UCSD-AML1 (cell line): Measurements from ENCODE around the gene UNKL.
"Not testable (repeated sequence)": the region's sequence is repeated elsewhere in the genome, so short reads cannot be mapped to it uniquely, and the experiment has no call there.

Source experiments
- DNase-seq: peaks from one replicate; lab custom pipeline; 2025; ENCODE audit not compliant: unreplicated experiment; lab: John Stamatoyannopoulos, UW

UNKL gene

DNA sequence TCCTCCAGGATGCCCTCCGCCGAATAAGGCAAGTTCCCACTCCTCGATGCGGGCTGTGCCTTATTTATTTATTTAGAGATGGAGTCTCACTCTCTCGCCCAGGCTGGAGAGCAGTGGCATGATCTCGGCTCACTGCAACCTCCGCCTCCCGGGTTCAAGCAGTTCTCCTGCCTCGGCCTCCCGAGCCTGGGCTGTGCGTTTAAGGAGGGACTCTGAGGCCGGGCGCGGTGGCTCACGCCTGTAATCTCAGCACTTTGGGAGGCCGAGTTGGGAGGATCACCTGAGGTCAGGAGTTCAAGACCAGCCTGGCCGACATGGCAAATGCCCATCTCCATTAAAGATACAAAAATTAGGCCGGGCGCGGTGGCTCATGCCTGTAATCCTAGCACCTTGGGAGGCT, 86.4 kb downstream of the UNKL start:
- not testable (repeated sequence) for DNase-seq

DNA sequence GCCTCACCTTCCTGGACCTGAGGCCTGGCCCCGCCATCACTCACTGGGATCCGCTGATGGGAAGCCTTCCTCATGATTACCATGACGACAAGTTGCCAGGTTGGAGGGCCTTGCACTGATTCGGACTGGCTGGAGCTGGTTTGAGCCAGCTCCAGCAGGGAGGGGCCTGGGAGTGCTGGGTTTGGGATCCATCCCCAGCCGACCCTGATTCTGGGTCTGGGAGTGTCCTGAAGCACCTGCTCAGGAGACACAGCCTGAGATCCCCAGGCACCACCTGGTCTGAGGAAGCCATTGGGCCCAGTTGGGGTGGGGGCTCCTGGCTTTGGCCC, 86.9 kb downstream of the UNKL start:
- no peak for DNase-seq

DNA sequence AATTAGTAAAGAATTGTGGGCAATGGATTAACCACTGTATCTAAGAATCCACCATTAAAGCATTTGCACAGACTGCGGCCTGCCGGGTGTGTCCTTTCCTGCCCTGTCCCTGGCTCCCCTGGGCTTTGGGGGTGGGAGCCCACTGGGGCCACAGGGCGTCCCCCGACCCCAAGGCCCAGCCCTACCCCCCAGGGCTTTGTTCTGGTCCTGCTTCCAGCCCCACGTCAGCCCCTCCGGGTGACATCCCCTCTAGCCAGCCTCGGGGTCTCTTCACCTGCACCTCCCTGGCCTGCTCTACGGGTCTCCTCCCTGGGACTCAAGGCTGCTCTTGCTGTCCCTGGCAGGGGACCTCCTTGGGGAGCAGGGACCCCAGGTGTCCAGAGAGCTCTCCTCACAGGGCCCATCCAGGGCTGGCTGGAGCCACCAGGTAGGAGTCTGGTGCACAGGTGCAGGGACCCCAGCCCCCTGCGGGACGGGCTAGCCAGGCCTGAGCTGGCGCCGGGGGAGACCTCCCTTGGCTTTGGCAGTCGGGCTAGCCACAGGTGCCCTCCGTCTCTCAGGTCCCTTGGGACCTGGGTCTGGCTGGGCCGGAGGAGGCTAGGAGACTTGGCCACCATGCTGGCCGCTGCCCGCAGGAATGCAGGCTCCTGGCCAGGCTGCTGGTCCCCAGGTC, 87.4 kb downstream of the UNKL start:
- no peak for DNase-seq

DNA sequence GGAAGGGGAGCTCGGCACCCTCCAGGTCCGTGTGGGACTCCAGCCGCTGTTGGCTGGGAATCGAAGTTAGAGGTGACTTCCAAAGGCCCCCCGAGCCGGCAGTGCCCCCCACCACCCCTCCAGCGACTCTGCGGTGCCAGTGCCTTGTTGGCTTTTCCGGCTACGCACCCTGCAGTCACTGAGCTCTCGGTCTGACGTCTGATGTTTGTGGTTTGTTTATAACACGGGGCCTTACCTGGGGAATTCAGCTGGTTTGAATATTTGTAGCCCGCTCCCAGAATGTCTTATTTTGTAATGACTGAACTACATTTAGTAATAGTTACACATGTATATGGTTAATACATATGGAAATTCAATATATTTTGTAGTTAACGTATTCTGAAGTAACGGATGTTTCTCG, 88.1 kb downstream of the UNKL start:
- no peak for DNase-seq

DNA sequence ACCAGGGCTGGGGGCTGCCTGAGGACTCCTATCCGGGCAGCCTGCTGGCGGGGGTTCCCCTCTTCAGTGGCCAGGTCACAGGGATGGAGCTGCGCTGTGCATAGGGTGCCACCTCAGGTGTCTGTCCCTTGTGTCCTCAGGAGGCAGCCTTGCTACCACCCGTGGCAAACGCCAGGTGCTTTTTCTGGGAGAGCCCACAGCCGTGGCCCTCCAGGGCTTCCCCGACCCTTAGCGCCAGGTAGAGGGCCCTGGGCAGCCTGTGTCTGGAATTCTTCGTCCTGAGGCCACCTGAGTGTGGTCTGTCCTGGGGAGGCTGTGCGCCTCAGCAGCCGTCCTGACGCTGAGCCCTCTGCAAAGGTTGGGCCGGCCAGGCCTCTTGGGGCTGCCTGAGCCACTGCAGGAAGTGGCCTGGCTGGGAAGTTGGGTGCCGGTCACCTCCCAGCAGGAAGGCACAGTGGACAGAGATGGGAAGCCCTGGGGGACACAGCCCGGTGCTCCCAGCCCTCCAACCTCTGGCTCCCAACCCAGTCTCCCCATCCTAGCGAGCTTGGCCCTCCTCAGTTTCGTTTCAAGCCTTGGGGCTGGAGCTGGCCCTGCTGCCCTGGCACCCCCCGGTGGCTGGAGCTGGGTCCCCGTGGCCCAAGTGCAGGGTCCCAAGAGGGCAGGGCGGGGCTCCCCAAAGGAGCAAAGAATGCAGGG, 88.7 kb downstream of the UNKL start:
- no peak for DNase-seq

DNA sequence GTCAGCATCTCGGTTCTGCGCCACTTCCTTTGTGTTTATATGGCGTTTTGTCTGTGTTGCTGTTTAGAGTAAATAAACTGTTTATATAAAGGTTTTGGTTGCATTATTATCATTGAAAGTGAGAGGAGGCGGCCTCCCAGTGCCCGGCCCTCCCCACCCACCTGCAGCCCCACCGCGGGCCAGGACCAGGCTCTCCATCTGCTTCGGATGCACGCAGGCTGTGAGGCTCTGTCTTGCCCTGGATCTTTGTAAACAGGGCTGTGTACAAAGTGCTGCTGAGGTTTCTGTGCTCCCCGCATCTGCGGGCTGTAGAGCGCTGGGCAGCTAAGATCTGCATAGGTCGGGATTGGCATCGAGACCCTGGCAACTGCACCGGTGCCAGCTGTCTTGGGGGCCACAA, 89.2 kb downstream of the UNKL start:
- DNase-seq, result no peak

DNA sequence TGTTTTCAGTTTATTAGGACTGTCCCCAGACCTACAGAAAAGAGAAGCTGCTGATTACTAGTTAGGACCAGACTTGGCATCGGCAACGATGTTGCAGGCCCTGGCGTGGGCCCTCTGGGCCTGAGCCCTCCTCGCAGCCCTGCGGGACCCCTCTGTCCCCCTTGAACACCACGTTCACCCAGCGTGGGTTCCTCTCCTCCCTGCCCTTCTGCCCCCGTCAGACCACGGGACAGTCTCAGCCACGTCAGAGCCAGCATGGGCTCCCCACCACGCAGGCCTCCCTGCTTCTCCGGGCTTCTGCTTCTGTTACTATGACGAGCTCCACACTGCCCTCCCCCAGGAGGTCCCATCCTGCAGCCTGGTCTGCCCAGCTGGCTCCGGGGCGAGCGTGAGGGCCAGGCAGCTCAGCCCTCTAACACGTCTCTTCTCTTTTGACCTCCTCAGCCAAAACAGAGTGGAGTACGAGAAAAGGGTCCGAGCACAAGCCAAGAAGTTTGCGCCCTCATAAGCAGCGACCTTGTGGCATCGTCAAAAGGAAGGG, 90.1 kb downstream of the UNKL start:
- DNase-seq, result no peak

DNA sequence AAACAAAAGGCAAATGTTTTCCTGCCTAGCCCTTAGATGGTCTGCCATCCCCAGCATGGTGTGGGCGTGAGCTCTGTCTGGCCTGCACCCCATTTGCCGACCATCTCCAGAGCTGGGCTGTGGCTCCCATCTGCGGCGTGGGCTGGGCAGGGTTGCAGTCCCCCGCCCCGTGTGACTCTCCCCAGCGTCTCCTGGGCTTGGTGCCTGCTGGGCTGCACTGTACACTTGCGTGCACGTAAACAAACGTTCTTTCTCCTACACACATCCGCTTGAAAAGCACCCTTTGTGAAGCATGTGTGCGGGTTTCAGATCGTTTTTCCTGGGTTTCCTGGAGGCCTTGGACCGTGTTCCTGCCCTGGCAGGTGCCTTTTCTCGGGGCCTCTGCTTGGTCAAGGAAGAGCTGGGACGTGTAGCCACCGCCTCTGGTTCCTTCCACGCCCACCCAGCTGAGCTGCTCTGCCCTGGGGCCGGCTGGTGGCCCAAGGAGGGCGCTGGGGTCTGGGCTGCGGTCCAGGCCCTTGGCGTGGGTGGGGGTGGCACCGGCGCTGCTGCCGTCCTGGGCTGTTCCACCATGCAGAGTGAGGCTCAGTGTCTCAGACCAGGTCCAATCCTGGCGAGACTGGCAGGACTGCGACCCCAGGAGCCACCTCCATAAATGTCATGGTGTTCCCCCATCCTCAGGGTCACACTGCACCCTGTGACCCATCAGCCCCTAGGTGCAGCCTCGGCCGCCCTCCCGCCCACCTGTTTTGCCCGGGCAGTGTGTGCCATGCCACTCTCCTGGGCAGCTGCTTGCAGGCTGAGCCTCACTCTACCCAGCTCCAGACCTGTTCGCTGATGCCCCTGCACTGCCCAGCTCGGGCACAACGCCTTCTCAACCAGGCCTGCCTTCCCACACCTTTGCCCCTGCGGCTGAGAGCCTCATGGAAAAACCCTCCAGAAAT, 90.9 kb downstream of the UNKL start:
- no peak for DNase-seq

DNA sequence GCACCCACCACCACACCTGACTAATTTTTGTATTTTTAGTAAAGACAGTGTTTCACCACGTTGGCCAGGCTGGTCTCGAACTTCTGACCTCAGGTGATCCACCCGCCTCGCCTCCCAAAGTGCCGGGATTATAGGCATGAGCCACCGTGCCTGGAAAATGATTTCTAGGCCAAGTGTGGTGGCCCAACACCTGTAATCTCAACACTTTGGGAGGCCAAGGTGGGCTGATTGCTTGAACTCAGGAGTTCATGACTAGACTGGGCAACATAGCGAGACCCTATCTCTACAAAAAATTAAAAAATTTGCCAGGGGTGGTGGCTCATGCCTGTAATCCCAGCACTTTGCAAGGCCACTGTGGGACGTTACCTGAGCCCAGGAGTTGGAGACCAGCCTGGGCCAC, 92.1 kb downstream of the UNKL start:
- DNase-seq, result no peak

DNA sequence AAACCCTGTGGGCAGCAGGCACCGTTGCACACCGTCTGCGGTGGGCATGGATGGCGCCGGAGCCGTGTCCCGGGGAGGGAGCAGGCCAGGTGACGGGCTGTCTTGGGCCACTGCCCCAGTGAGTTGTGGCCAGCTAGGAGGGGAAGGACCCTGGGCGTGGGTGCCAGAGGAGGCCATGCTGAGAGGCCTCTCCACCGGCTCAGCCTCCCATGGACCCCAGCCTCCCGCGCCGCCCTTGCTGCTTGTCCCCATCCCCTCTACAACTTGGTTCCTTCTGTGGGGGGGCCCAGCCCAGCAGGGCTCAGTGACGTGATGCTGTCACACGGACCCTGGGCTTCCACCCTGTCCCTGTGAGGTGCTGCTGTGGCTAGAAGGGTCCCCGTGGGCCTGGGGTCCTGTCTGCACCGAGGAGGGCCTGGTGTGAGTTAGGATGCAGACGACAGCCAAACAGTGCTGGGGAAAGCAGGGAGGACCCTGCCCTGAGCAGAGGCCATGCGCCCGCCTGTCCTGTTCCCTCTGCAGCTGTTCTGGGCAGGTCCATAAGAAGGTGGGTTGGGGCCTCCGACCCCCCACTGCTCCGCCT, 93.8 kb downstream of the UNKL start:
- no peak for DNase-seq

DNA sequence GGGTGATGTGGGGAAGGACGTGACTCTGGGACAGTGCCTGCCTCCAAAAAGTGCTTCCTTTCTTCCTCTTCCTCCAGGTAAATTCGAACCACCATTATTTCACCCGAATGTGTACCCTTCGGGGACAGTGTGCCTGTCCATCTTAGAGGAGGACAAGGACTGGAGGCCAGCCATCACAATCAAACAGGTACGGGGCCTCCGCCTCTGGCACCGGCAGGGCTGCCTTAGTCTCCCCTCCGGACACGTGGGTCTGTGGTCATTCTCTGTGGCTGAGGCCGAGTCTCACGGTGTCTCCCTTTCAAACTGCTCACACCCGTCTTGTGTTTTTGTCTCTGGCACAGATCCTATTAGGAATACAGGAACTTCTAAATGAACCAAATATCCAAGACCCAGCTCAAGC, 94.4 kb downstream of the UNKL start:
- DNase-seq, result no peak

DNA sequence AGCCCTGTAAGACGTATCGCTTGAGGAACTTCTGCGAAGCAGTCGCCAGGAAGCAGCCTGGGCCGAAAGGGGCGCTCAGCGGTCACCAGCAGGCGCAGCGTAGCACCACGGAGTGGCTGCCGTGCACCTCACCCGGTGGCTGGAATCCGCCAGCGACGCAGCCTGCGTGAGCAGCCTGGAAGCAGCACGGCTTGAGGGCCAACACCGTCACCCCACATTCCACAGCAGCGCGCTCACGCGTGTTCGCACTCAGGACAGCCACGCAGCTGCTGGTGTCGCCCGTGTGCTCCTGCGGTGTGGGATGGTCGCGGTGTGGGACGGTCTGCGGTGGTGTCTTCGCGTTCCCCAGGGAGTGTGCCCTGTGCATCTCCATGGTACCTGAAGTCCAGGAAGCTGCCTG, 95.5 kb downstream of the UNKL start:
- DNase-seq, result no peak

DNA sequence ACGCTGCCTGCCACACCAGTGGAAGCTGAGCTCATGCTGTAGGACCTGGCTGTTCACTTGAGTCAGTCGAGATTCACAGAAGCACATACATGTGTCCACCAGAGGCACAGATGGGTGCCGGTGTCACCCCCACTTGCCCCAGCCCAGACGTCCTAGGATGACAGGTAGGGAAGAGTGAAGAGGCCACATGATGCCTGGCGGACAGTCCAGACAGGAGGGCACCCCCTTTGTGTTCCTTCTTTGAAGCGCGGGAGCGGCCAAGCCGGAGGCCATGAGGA, 96.3 kb downstream of the UNKL start:
- DNase-seq, result no peak

DNA sequence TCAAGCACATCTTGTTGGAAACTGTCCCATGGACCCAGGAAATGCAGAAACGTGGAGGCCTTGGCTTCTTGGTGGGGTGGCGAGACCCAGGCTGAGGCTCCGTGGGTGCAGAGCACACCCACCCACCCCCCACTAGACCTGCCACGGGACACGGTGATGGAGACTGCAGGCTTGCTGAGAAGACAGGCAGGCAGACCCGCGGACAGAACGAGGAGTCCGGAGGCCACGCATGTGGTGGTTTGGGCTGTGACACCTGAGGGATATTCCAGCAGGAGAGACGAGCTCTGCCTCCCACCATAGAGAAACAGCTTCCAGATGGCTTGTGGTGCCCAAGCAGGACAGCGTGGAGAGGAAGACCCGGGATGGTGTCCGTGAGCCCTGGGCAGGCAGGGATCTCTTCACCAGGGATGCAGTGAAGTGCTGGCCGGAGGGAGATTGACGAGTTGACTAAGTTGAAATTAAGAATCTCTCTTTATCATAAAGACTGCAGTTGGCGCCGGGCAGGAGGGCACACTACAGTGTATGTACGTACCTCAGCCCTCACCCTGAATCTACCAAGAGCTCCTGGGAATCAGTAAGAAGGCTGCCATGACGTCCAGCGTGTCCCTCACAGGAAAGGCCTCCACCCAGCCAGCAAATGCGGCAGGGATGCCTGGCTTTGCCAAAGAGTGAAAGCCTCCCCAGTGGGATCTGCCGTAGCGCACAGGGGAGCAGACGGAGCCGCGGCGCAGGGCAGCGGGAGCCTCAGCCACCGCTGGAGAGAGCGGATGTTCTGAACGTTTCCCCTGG, 96.8 kb downstream of the UNKL start:
- DNase-seq, result no peak

DNA sequence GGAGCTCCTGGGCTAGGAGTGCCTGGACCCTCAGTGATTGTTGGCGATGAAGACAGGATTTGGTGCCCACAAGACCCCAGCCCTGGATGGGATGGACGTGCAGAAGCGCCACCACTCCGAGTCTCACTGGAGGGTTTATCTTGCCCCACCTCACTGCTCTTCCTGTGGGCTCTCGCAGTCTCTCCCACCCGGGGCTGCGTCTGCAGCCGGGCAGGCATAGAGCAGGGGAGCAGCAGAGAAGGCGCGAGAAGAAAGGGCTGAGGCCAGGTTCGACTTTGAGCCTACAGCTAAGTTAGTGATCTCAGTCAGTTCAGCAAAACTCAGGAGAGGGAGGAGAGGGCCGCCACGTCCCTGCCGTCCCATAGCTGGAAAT, 98.5 kb downstream of the UNKL start:
- DNase-seq, result no peak

DNA sequence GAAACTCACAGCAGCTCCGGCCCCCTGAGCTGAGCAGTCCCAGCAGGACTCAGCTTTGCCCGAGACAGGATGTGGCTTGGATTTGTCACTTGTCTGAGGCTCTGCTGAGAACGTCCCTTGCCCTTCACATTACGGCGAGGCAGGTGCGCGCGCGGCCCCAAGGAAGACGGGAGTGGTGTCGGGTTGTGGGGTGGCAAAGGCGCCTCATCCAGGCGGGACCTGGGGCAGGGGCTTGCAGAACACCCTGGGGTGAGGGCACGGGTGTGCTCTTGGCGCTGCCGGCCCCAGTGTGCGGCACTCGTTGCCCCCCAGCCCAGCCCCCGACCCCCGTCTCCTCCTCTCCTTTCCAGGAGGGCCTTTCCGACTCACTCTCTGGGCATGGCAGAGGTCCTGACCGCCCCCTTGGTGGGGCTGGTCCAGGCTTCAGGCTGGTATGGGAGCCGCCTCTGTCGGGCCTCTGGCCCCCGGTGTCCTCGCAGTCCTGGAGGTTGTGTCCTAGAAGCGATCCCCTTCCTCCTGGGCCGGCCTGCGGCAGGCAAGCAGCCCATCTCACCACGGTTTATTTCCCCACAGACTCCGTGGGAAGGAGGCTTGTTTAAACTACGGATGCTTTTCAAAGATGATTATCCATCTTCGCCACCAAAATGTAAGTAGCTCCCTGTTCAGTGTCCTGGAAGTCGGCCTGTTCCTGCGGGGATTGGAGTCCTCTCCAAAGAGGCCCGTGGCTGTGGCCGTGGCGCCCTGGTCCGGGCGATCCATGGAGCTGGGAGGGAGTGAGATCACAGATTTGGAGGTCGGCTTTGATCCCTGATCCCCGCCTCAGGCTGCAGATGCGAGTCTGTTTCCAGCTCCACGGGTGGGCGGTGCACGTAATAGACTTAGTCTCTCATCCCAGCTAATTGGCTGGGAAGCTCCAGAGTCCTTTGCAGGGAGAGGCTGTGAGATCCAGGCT, 99.1 kb downstream of the UNKL start:
- no peak for DNase-seq

DNA sequence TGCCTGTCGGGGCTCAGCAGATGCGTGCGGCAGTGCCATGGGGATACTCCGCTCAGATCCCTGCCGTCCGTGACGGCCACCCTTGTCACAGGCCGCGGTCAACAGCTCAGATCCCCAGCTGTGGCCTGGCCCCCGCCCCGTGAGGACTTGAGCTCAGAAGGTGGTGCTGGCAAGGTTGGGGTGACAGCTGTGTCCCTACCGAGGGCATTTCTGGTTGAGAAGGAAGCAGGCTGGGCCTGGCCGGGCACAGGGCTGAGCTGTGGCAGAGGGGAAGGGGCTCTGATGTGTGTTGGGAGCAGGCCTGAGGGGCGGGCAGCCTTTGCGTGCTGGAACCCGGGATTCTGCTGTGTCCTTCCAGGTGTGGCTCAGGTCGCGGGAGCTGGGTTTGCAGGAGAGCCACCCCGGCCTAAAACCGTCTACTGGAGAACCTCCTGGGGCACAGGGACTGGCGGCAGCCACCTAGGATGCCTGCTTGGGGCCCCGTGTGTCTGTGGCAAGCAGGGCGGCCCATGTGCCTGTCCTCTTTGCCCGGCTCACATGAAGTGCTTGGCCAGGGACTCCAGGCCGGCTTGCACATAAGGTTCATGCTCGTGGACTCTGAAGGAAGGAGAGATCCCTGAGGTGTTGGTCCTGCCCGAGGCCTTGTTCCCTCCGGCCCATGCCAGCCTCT, 100.0 kb downstream of the UNKL start:
- DNase-seq, result no peak

DNA sequence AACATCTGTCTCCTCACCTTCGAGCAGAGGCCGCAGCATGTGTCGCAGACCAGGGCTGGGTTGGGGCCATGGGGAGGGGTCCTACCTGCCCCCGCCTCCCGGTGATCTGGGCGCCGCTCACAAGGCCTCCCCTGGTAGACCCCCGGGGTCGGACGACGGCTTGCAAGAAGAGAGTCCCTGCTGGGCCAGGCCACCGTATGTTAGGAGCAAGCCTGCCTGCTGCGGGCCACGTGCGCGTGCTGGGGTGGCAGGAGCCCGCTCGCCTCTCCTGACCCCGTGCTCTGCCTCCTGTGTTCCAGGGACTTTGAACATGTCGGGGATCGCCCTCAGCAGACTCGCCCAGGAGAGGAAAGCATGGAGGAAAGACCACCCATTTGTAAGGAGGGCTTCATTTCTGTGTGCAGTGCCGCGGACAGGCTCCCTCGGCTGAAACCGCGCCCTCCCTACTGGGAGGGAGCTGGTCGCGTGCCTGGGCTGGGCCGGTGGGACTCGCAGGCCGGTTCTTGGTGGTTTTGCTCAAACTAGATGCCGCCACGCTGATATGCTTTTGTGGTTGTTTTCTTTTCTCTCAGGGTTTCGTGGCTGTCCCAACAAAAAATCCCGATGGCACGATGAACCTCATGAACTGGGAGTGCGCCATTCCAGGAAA, 100.7 kb downstream of the UNKL start:
- DNase-seq, result no peak
